PC-9 (cell line): Measurements from ENCODE around the gene ACACB.

ENCODE experiments used
- CTCF ChIP-seq: fragments of 200-600 bp; sonication (generic); conservative IDR thresholded peaks from 2 replicates; pipeline ENCODE4 v1.6.1; 2017; ENCODE audit warnings: mixed run types, antibody characterized with exemption, mild to moderate bottlenecking, moderate library complexity
- EZH2 ChIP-seq: fragments of 200-600 bp; sonication (generic); IDR thresholded peaks from 2 replicates; pipeline ENCODE4 v1.8.0; 2017; ENCODE audit warnings: antibody characterized with exemption, low read depth

DNA sequence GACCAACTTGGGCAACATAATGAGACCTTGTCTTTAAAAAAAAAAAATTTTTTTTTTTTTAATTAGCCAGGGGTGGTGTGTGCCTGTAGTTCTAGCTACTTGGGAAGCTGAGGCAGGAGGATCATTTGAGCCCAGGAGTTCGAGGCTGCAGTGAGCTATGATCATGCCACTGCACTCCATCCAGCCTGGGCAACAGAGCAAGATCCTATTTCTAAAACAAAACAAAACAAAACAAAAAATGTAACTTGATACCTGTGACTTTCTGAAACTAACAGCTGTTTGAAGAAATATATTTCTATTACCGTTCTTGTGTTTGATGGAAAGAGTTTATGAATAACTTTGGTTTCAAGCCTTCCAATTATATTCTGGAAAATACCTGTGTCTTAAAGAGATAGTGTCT lies 1.7 kb upstream of the ACACB start:
- TF ChIP-seq CTCF: no peak
- TF ChIP-seq EZH2: no peak
